Measurements from ENCODE around the gene GHRHR. TPM values are rescaled to one million over a fixed set of nuclear protein-coding genes. Genes with fewer than 3 reads are reported as not detected.

Gene GHRHR
- total and polyA plus RNA-seq, 2 donors (not counting 1 experiment from before 2014, with no cell fraction given): not detected

- intact Hi-C loops (cut with micrococcal nuclease): no loop called here
- Mint-ChIP-seq H3K4me1 (no peaks in the 10 kb centered on the region), H3K4me3 (no peak overlapping the region), H3K27me3 (peaks cover 19% of the 10 kb centered on the region), H3K9me3 (ENCODE audit: insufficient read depth) (no peaks in the 10 kb centered on the region), H3K27ac (no peak overlapping the region)
- H3K79me2 ChIP-seq (ENCODE audit: control insufficient read depth, insufficient read depth, low read length): no peaks in the 10 kb centered on the region
- H3K4me2 ChIP-seq (replicated peaks; ENCODE audit: low read depth, low read length, poor library complexity, severe bottlenecking): no peak overlapping the region
- TF ChIP-seq CTCF (IDR thresholded peaks at IDR 0.05) (no peak), EZH2 (IDR thresholded peaks at IDR 0.05; ENCODE audit: borderline replicate concordance, insufficient read depth, low read depth, low read length, poor library complexity, severe bottlenecking) (no peak)
- H3K4me3 ChIP-seq (ENCODE audit: control extremely low read depth in 1 of 5, extremely low read depth in 1 of 5, insufficient read depth in 1 of 5, low read depth in 2 of 5, low read length in 4 of 5): no peak overlapping the region
- no peaks in the 10 kb centered on the region for H3K4me1 ChIP-seq (ENCODE audit: control insufficient read depth in 2 of 2, insufficient read depth in 2 of 2, low read length in 2 of 2)
- no peaks in the 10 kb centered on the region for H3K36me3 ChIP-seq (replicated peaks in 1 of 2; ENCODE audit: control extremely low read depth in 1 of 2, control insufficient read depth in 1 of 2, extremely low read depth in 1 of 2, insufficient read depth in 2 of 2, low read length in 1 of 2)
- ATAC-seq (ENCODE audit: low read depth): no peak
- DNase-seq: no peak
- ChIA-PET CTCF (no interaction called here), POLR2A (no interaction called here)
- 88% methylated on average over 5 of the region's 5 CpGs for WGBS (ENCODE audit: insufficient coverage)
- peaks cover 0 to 2% (median 0%) of the 10 kb centered on the region in 3 donors for H3K9me3 ChIP-seq (ENCODE audit: control extremely low read depth in 1 of 3, control insufficient read depth in 2 of 3, insufficient read depth in 1 of 3, low read length in 2 of 3)
- peaks cover 0 to 3% (median 0%) of the 10 kb centered on the region in 4 experiments for H3K27me3 ChIP-seq (replicated peaks in 1 of 4; ENCODE audit: control extremely low read depth in 1 of 4, control insufficient read depth in 3 of 4, insufficient read depth in 4 of 4, low read length in 3 of 4)
- no peaks in the 10 kb centered on the region for H4K20me1 ChIP-seq (ENCODE audit: control insufficient read depth, insufficient read depth, low read length, poor library complexity, severe bottlenecking)
- no peak overlapping the region for H2AFZ ChIP-seq (ENCODE audit: insufficient read depth, low read depth, low read length, poor library complexity, severe bottlenecking)
- no peak overlapping the region for H3K9ac ChIP-seq (ENCODE audit: low read length)
- H3K27ac ChIP-seq (ENCODE audit: low read length in 2 of 2): no peak overlapping the region
Observed at GRCh38 chr7:31007634-31008033, 43.9 kb downstream of the GHRHR start.

DNA sequence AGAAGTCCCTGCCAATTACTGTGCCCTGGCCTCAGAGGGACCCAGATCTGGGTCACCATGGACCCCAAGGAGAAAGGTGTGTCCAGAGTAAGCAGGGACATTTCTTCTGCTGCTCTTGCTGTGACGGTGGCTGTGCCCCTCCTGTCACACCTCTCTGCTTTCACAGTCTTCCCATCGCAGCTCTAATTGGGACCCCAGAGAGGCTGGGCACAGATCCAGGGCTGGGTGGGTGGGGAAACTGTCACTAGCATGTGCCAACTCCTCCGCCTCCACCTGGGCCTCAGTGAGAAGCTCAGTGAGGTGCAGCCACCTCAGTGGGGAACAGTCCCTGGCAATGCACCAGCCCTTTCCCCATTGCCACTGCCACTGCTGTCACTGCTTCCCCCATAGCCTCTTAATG, 51.1 kb downstream of the GHRHR start:
- H3K4me1 ChIP-seq (ENCODE audit: control insufficient read depth in 2 of 2, insufficient read depth in 2 of 2, low read length in 2 of 2): no peaks in the 10 kb centered on the region
- H3K27me3 ChIP-seq (replicated peaks in 1 of 4; ENCODE audit: control extremely low read depth in 1 of 4, control insufficient read depth in 3 of 4, insufficient read depth in 4 of 4, low read length in 3 of 4): no peaks in the 10 kb centered on the region
- H3K27ac ChIP-seq (ENCODE audit: low read length in 2 of 2): no peak overlapping the region
- H3K4me2 ChIP-seq (replicated peaks; ENCODE audit: low read depth, low read length, poor library complexity, severe bottlenecking): no peak overlapping the region
- Mint-ChIP-seq H3K27me3 (peaks cover 24% of the 10 kb centered on the region), H3K27ac (no peak overlapping the region), H3K4me3 (no peak overlapping the region), H3K4me1 (no peaks in the 10 kb centered on the region), H3K9me3 (ENCODE audit: insufficient read depth) (no peaks in the 10 kb centered on the region)
- no peaks in the 10 kb centered on the region for H3K9me3 ChIP-seq (ENCODE audit: control extremely low read depth in 1 of 3, control insufficient read depth in 2 of 3, insufficient read depth in 1 of 3, low read length in 2 of 3)
- ATAC-seq (ENCODE audit: low read depth) (no peak), DNase-seq (no peak)
- no peaks in the 10 kb centered on the region for H3K79me2 ChIP-seq (ENCODE audit: control insufficient read depth, insufficient read depth, low read length)
- H3K36me3 ChIP-seq (replicated peaks in 1 of 2; ENCODE audit: control extremely low read depth in 1 of 2, control insufficient read depth in 1 of 2, extremely low read depth in 1 of 2, insufficient read depth in 2 of 2, low read length in 1 of 2): no peaks in the 10 kb centered on the region
- intact Hi-C loops (cut with micrococcal nuclease): no loop called here
- 100% methylated on average over 1 of the region's 3 CpGs for WGBS (ENCODE audit: insufficient coverage)
- H3K4me3 ChIP-seq (ENCODE audit: control extremely low read depth in 1 of 5, extremely low read depth in 1 of 5, insufficient read depth in 1 of 5, low read depth in 2 of 5, low read length in 4 of 5): no peak overlapping the region
- no peak overlapping the region for H3K9ac ChIP-seq (ENCODE audit: low read length)
- no peak overlapping the region for H2AFZ ChIP-seq (ENCODE audit: insufficient read depth, low read depth, low read length, poor library complexity, severe bottlenecking)
- CTCF ChIA-PET: no interaction called here
- POLR2A ChIA-PET: no interaction called here
- TF ChIP-seq CTCF (IDR thresholded peaks at IDR 0.05) (no peak), EZH2 (IDR thresholded peaks at IDR 0.05; ENCODE audit: borderline replicate concordance, insufficient read depth, low read depth, low read length, poor library complexity, severe bottlenecking) (no peak)
- H4K20me1 ChIP-seq (ENCODE audit: control insufficient read depth, insufficient read depth, low read length, poor library complexity, severe bottlenecking): no peaks in the 10 kb centered on the region

Data from B cell (primary cell).